ENCODE results near the gene ZFR.

- no peak for TF ChIP-seq CTCF (IDR thresholded peaks at IDR 0.05)
- TF ChIP-seq EP300 (IDR thresholded peaks at IDR 0.05), result no peak
- TF ChIP-seq POLR2A (IDR thresholded peaks at IDR 0.05), result no peak
These were observed 136.8 kb downstream of the ZFR start for GRCh38 chr5:32307769-32308194.
